Measurements from ENCODE around the gene GET3. TPM values are rescaled to one million over a fixed set of nuclear protein-coding genes. Genes with fewer than 3 reads are reported as not detected.

Gene GET3
- total RNA-seq, 1 donor from 2014 or later: 66.0 TPM

DNA sequence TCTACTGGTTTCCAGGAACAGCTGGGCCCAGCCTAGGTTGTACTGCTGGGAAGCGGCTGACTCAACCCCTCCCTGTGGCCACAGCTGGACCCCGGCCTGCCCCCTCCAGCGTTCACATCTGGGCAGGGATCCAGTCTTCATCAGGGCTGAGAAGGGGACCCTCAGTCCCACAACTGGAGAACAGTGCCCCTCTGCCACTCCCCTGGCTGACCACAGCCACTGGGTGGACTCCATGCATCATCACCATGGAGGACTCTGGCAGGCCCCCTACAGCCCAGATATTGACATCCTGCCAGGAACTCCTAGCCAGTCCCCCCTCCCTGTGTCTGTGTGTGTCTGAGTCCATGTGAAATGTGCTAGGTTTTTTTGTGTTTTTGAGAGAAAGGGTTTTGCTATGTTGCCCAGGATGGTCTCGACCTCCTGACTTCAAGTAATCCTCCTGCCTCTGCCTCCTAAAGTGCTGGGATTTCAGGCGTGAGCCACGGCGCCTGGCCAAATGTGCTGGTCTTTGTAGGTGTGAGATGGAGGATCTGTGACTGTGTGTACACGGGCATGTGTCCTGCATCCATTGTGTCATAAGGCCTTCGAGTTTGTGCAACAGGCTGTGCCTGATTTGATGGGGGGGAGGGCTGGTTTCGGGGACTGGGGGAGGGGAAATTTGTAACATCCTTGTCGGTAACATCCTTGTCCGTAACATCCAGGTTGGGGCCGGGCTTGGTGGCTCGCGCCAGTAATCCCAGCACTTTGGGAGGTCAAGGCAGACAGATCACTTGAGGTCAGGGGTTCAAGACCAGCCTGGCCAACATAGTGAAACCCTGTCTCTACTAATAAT is 42.1 kb downstream of the GET3 start:
- DNase-seq (ENCODE audit: low spot score, unreplicated experiment): no peak
- H3K9me3 Mint-ChIP-seq (ENCODE audit: low read depth): no peaks in the 10 kb centered on the region
- no peaks in the 10 kb centered on the region for H3K36me3 Mint-ChIP-seq (ENCODE audit: insufficient read depth)
- peak overlapping the region; percentile 10 for H3K4me3 Mint-ChIP-seq (ENCODE audit: low read depth)
- peaks cover 16% of the 10 kb centered on the region for H3K4me1 Mint-ChIP-seq (ENCODE audit: low read depth)
- no peak overlapping the region for H3K27ac Mint-ChIP-seq
- TF ChIP-seq, protein P1, sequence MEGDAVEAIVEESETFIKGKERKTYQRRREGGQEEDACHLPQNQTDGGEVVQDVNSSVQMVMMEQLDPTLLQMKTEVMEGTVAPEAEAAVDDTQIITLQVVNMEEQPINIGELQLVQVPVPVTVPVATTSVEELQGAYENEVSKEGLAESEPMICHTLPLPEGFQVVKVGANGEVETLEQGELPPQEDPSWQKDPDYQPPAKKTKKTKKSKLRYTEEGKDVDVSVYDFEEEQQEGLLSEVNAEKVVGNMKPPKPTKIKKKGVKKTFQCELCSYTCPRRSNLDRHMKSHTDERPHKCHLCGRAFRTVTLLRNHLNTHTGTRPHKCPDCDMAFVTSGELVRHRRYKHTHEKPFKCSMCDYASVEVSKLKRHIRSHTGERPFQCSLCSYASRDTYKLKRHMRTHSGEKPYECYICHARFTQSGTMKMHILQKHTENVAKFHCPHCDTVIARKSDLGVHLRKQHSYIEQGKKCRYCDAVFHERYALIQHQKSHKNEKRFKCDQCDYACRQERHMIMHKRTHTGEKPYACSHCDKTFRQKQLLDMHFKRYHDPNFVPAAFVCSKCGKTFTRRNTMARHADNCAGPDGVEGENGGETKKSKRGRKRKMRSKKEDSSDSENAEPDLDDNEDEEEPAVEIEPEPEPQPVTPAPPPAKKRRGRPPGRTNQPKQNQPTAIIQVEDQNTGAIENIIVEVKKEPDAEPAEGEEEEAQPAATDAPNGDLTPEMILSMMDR (IDR thresholded peaks at IDR 0.05; ENCODE audit: unreplicated experiment): no peak
- peaks cover 11% of the 10 kb centered on the region for H3K27me3 Mint-ChIP-seq

DNA sequence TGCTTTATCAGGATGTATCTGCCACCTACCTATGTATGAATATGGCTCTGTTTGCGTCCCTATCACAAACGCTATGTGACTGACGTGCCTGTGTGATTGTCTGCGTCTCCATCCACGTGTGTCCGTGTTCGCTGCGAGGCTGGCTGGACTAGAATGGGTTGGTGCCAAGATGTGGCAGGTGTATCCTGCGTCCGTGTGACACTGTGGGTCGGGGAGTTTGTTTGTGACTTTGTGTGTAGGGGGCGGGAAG is 44.8 kb downstream of the GET3 start:
- Mint-ChIP-seq H3K4me3 (ENCODE audit: low read depth) (peak overlapping the region; percentile 78), H3K9me3 (ENCODE audit: low read depth) (no peaks in the 10 kb centered on the region)
- TF ChIP-seq, protein P1 (IDR thresholded peaks at IDR 0.05; ENCODE audit: unreplicated experiment): no peak

DNA sequence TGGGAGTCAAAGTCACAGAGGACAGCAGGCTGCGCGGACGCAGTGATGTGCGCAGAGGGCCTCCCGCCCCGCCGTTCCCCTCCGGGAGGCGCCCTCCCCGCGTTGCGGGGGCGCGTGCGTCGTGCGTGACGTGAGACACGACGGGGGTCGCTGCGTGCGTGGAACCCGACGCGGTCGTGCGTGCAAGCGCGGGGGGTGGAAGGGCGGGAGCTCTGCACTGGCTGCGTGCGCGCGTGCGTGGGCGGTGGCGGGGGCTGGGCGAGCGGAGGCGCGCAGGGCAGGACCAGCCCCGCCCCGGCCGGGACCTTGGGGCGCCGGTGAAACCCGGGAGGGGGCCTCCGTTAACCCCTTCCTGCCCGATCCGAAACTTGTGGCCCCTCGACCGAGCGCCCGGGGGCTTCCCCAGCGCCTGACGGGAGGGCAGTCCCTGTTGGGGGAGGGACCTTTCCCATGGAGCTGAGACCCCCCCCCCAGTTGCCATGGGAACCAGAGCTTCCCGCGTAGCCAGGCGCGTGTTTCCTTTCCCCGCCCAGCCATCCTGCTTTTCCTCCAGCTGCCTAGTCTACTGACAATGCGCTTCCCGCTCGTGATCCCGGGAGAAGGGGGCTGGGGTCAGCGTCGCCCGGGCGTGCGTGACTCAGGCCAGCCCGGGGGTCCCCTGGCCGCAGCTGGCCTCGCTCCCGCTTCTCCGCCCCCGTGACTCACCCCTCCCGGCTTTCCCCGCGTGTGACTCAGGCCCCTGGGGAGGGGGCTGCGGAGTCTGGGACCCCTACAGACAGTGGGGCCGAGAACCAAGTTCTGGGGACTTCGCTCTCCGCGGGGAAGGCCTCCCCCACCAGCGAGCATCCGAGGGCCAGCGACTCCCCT is 45.4 kb downstream of the GET3 start:
- peak overlapping the region; percentile 78 for H3K4me3 Mint-ChIP-seq (ENCODE audit: low read depth)
- no peaks in the 10 kb centered on the region for H3K36me3 Mint-ChIP-seq (ENCODE audit: insufficient read depth)
- peaks cover 10% of the 10 kb centered on the region for H3K4me1 Mint-ChIP-seq (ENCODE audit: low read depth)
- TF ChIP-seq, protein P1 (IDR thresholded peaks at IDR 0.05; ENCODE audit: unreplicated experiment): no peak
- H3K9me3 Mint-ChIP-seq (ENCODE audit: low read depth): no peaks in the 10 kb centered on the region
- peaks cover 11% of the 10 kb centered on the region for H3K27me3 Mint-ChIP-seq
- no peak for DNase-seq (ENCODE audit: low spot score, unreplicated experiment)
- peak overlapping the region; percentile 96 for H3K27ac Mint-ChIP-seq

More for the DNA sequence above, 44.8 kb downstream of the GET3 start:
- H3K4me1 Mint-ChIP-seq (ENCODE audit: low read depth): peaks cover 12% of the 10 kb centered on the region
- H3K27ac Mint-ChIP-seq: peak overlapping the region; percentile 96
- H3K36me3 Mint-ChIP-seq (ENCODE audit: insufficient read depth): no peaks in the 10 kb centered on the region
- H3K27me3 Mint-ChIP-seq: peaks cover 11% of the 10 kb centered on the region
- DNase-seq (ENCODE audit: low spot score, unreplicated experiment): no peak

DNA sequence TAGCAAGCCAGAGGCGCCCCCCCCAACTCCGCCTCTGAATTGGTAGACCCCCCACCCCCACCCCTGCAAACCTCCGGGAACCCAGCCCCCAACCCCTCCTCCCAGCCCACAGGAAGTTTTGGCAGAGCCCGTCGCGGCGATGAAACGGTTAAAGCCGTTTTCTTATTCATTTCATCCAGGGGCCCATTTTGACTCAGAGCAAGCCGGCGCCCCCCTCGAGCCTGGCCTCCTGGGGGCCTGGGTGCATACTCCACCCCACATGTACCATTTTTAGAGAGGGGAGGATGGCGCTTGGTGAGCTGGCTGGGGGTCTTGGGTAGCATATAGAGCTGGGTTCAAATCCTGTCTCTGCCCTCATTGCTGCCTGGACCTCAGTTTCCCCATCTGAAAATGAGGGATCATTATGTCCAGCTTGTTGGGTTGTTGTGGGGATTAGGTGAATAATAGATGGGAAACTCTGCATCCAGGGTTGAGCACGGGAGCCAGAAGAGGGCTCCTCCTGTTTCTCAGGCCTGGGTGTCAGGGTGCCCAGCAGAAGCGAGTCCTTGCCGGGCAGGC is 46.1 kb downstream of the GET3 start:
- Mint-ChIP-seq H3K27me3 (peaks cover 10% of the 10 kb centered on the region), H3K36me3 (ENCODE audit: insufficient read depth) (no peaks in the 10 kb centered on the region), H3K9me3 (ENCODE audit: low read depth) (no peaks in the 10 kb centered on the region), H3K4me3 (ENCODE audit: low read depth) (peak overlapping the region; percentile 65), H3K4me1 (ENCODE audit: low read depth) (peaks cover 8% of the 10 kb centered on the region), H3K27ac (peak overlapping the region; percentile 29)
- DNase-seq (ENCODE audit: low spot score, unreplicated experiment): no peak
- TF ChIP-seq, protein P1 (IDR thresholded peaks at IDR 0.05; ENCODE audit: unreplicated experiment): no peak

DNA sequence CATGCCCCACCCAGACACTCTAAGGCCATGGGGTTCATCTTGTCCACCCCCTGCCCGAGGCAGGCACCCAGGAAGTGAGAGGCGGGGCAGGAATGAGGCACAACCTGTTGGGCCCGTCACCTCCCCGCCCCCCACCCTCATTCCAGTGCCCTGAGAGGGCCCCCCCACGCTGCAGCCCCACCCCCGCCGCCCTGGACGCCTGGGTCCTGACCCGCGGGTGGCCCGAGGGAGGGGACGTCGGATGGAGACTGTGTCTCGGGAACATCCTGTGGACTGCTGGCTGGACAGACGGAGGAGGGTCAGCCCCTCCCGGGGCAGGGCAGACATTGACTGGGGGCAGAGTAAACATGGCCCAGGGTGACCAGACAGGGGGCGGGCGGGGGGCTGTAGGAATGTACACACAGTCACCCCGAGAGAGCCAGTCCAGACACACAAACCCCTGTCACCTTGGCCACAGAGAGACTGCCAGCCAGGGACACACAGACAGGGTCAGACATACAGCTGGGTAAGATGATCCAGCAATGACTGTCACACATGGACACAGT is 46.6 kb downstream of the GET3 start:
- peak overlapping the region; percentile 65 for H3K4me3 Mint-ChIP-seq (ENCODE audit: low read depth)
- H3K9me3 Mint-ChIP-seq (ENCODE audit: low read depth): no peaks in the 10 kb centered on the region
- H3K36me3 Mint-ChIP-seq (ENCODE audit: insufficient read depth): no peaks in the 10 kb centered on the region
- peak overlapping the region; percentile 29 for H3K27ac Mint-ChIP-seq
- no peak for DNase-seq (ENCODE audit: low spot score, unreplicated experiment)
- peaks cover 7% of the 10 kb centered on the region for H3K27me3 Mint-ChIP-seq
- TF ChIP-seq, protein P1 (IDR thresholded peaks at IDR 0.05; ENCODE audit: unreplicated experiment): no peak
- H3K4me1 Mint-ChIP-seq (ENCODE audit: low read depth): peaks cover 7% of the 10 kb centered on the region
